PFSK-1 (cell line): ENCODE measurements around the gene CHPF2.

Experiments used
- FOXP2 ChIP-seq: optimal IDR thresholded peaks from 2 replicates; pipeline ENCODE3; 2011; ENCODE audit warnings: borderline replicate concordance, control low read depth, inconsistent platforms; ENCODE audit not compliant: insufficient read depth; ENCODE audit errors: extremely low read length, extremely low read depth
- POLR2AphosphoS5 ChIP-seq: IDR thresholded peaks from 2 replicates; pipeline ENCODE4 v1.6.1; 2012; ENCODE audit warnings: low read depth, mild to moderate bottlenecking, control low read depth, low read length, moderate library complexity
- SIN3A ChIP-seq: IDR thresholded peaks from 2 replicates; pipeline ENCODE4 v1.6.1; 2012; ENCODE audit warnings: mild to moderate bottlenecking, low read length, moderate library complexity, borderline replicate concordance; ENCODE audit not compliant: insufficient read depth
- TAF1 ChIP-seq: IDR thresholded peaks from 2 replicates; pipeline ENCODE4 v1.6.1; 2012; ENCODE audit warnings: low read length, control low read depth, borderline replicate concordance; ENCODE audit not compliant: insufficient read depth
- TF ChIP-seq, protein P1 (sequence below), 2 experiments: IDR thresholded peaks; 2 replicates each; pipeline versions ENCODE4 v1.6.1 to v1.8.0; 2011 to 2012; ENCODE audit warnings: low read depth in 2 of 2, low read length in 2 of 2, control low read depth in 1 of 2, inconsistent platforms in 1 of 2, mild to moderate bottlenecking in 1 of 2, moderate library complexity in 1 of 2; ENCODE audit not compliant: insufficient read depth in 1 of 2

The CHPF2 gene

DNA sequence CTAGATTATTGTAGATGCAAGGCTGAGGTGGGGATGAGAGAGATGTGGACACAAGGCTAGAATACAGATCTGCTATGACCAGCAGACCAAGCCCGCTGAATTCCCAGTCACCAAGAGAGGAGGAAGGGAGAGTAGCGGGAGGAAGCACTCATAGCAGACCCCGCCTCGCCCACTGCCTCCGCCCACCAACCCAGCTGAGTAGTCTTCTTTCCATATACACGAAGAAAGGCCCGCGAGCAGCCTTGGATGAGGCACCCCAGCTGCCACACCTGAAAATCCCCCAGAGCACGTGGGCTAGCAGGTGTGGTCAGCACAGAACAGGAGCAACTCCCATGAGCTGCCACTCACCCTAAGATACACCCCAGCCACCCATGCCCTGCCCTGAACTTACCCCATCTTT is 14.1 kb upstream of the CHPF2 start:
- TF ChIP-seq FOXP2 (no peak), SIN3A (no peak), POLR2AphosphoS5 (no peak), TAF1 (no peak)
- TF ChIP-seq, protein P1, sequence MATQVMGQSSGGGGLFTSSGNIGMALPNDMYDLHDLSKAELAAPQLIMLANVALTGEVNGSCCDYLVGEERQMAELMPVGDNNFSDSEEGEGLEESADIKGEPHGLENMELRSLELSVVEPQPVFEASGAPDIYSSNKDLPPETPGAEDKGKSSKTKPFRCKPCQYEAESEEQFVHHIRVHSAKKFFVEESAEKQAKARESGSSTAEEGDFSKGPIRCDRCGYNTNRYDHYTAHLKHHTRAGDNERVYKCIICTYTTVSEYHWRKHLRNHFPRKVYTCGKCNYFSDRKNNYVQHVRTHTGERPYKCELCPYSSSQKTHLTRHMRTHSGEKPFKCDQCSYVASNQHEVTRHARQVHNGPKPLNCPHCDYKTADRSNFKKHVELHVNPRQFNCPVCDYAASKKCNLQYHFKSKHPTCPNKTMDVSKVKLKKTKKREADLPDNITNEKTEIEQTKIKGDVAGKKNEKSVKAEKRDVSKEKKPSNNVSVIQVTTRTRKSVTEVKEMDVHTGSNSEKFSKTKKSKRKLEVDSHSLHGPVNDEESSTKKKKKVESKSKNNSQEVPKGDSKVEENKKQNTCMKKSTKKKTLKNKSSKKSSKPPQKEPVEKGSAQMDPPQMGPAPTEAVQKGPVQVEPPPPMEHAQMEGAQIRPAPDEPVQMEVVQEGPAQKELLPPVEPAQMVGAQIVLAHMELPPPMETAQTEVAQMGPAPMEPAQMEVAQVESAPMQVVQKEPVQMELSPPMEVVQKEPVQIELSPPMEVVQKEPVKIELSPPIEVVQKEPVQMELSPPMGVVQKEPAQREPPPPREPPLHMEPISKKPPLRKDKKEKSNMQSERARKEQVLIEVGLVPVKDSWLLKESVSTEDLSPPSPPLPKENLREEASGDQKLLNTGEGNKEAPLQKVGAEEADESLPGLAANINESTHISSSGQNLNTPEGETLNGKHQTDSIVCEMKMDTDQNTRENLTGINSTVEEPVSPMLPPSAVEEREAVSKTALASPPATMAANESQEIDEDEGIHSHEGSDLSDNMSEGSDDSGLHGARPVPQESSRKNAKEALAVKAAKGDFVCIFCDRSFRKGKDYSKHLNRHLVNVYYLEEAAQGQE (IDR thresholded peaks at IDR 0.05; ENCODE audit: insufficient read depth in 1 of 2, low read depth in 2 of 2, low read length in 2 of 2), result no peak

DNA sequence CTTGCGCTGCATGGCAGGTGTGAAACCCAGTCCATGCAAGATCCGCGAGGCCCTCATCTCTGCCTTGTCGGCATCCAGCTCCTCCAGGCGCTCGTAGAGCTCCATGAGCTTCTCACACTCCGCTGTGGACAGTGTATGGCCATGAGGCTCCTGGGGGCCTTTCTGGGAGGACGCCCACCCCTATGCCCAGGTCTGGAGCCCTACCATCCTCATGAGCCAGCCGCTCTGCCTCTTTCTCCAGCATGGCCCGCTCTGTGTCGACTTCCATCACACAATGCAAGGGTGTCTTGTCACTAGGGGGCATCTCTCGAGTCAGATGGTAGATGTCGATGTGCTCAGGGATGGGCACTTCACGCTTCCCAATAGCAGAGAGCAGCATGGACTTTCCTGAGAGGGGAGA is 8.6 kb upstream of the CHPF2 start:
- TF ChIP-seq FOXP2 (no peak), TAF1 (no peak), SIN3A (no peak), POLR2AphosphoS5 (no peak)
- TF ChIP-seq, protein P1 (IDR thresholded peaks at IDR 0.05; ENCODE audit: insufficient read depth in 1 of 2, low read depth in 2 of 2, low read length in 2 of 2), result no peak

DNA sequence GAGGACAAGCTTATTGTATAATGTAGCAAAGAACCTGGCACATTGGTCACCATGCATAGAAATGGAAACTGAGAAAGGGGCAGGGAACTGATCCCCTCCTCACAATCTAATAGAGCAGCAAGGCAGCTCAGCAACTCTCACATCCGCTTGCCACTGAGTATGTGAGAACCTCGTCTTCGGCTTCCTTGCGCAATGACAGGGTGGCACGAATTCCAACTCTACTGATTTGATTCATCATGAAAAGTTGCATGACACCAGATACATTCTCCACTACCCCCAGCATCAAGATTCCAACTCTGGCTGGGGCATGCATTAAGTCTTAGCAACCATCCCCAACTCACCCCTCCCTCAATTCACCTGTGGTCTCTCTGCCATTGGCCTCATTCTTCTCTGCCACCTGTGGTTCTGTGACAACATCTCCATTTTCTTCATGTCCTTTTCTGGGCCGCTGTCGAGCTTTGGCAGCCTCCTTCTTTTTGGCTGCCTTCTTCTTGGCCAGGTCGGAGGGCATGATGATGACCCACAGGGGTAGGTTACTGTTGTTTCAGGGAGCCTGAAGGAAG is 6.3 kb upstream of the CHPF2 start:
- TF ChIP-seq POLR2AphosphoS5 (no peak), SIN3A (no peak), TAF1 (no peak), FOXP2 (no peak)
- TF ChIP-seq, protein P1 (IDR thresholded peaks at IDR 0.05; ENCODE audit: insufficient read depth in 1 of 2, low read depth in 2 of 2, low read length in 2 of 2), result no peak

DNA sequence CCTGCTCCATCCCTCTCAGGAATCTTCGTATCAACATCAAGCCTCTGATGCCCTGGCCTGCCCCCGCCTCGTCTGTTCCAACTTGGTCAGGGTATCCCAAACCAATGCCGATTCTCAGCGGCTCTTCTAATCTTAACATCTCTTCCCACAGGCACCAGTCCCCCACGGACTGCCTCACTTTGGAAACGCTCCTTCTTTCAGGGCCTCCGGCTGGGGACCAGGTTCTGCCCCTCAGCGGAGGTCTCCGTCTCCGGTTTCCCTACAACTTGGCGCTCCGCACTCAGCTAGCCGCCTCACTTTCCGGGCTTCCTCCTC is 5.8 kb upstream of the CHPF2 start:
- TF ChIP-seq SIN3A (no peak), POLR2AphosphoS5 (no peak), FOXP2 (no peak), TAF1 (no peak)
- TF ChIP-seq, protein P1 (IDR thresholded peaks at IDR 0.05; ENCODE audit: insufficient read depth in 1 of 2, low read depth in 2 of 2, low read length in 2 of 2), result no peak
